ENCODE results near the gene SLC6A17.

DNA sequence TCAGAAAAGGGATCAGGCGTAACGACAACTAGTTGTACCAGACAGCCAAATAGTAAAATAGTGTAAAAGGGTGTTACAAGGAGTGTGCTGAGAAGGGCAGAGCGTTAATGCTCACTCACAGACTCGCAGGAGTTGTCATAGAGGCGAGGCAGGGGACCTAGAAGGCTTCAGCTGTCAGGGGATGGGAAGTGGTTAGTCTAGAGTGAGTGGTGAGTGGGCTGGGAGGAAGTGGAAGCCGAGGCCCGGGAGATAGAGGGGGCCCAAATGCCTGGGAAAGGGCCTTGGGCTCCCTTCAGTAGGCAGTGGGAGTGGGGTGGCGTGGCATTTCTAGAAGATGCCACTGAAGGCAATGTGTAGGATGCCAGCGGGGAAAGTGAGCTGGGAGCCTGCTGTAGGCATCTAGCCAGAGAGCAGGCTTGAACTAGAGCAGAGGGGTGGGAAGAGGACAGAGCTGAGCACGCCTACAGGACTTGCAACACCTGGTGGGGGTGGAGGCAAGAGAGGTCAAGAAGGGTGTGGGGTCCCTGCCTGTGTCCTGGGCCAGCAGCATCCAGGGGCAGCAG, 10.3 kb downstream of the SLC6A17 start:
- TF ChIP-seq, protein P1, sequence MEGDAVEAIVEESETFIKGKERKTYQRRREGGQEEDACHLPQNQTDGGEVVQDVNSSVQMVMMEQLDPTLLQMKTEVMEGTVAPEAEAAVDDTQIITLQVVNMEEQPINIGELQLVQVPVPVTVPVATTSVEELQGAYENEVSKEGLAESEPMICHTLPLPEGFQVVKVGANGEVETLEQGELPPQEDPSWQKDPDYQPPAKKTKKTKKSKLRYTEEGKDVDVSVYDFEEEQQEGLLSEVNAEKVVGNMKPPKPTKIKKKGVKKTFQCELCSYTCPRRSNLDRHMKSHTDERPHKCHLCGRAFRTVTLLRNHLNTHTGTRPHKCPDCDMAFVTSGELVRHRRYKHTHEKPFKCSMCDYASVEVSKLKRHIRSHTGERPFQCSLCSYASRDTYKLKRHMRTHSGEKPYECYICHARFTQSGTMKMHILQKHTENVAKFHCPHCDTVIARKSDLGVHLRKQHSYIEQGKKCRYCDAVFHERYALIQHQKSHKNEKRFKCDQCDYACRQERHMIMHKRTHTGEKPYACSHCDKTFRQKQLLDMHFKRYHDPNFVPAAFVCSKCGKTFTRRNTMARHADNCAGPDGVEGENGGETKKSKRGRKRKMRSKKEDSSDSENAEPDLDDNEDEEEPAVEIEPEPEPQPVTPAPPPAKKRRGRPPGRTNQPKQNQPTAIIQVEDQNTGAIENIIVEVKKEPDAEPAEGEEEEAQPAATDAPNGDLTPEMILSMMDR (IDR thresholded peaks at IDR 0.05): no peak
- TF ChIP-seq EZH2 (IDR thresholded peaks at IDR 0.05; ENCODE audit: borderline replicate concordance, insufficient read depth, low read depth, low read length, poor library complexity, severe bottlenecking): no peak
